NCI-H69 (cell line): ENCODE measurements around the gene IL15.
"Not testable (repeated sequence)": the region's sequence is repeated elsewhere in the genome, so short reads cannot be mapped to it uniquely, and the experiment has no call there.

ENCODE experiments used
- DNase-seq: peaks from one replicate; lab custom pipeline; 2025; lab: John Stamatoyannopoulos, UW

IL15 gene

DNA sequence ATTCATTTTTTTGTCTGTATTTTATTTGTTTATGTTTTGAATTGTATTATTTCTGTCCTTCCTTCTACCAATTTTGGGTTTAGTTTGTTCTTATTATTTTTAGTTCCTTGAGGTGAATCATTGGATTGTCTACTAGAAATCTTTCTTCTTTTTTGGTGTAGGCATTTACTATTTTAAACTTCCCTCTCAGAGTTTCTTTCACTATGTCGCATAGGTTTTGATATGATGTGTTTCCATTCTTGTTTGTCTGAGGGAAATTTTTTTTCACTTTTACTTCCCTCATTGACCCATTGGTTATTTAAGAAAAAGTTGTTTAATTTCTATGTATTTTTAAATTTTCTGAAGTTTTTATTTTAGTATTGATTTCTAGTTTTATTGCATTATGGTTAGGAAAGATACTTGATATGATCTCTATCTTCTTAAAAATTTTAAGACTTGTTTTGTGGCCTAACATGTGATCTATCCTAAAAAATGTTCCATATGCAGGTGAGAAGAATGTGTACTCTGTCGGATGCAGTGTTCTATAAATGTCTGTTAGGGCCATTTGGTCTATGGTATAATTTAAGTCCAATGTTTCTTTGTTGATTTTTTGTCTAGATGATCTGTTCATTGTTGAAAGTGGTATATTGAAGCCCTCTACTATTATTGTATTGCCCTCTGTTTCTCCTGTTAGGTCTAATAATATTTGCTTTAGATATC, 68.8 kb downstream of the IL15 start:
- no peak for DNase-seq

DNA sequence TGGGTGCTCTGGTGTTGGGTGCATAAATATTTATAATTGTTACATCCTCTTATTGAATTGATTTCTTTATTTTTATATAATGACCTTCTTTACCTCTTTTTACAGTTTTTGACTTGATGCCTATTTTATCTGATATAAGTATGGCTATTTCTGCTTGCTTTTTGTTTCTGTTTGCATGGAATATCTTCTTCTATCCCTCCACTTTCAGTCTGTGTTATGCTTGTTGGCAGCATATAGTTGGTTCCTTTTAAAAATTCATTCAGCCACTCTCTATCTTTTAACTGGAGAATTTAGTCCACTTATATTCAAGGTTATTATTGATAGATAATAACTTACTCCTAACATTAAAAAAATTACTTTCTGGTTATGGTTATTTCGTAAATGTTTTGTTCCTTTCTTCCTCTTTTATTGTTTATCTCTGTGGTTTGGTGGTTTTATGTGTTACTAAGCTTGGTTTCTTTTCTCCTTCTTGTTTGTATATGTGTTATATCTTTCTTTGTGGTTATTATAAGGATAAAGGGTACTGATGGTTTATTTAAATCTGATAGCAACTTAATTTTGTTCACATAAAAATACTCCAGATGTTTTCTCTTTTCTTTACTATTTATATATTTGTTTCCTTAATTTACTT, 69.5 kb downstream of the IL15 start:
- no peak for DNase-seq

DNA sequence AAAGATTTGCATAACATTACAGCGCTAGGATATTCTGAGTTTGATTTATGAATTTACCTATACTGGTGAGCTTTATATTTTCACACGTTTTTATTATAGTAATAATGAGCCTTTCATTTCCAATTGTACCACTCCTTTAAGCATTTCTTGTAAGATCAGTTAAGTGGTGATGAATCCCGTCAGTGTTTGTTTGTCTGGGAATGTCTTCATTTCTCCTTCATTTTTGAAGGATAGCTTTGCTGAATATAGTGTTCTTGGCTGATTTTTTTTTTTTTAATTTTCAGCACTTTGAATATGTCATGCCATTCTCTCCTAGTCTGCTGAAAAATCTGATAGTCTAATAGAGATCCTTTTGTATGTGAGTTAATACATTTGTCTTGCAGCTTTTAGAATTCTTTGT, 70.1 kb downstream of the IL15 start:
- DNase-seq, result no peak

DNA sequence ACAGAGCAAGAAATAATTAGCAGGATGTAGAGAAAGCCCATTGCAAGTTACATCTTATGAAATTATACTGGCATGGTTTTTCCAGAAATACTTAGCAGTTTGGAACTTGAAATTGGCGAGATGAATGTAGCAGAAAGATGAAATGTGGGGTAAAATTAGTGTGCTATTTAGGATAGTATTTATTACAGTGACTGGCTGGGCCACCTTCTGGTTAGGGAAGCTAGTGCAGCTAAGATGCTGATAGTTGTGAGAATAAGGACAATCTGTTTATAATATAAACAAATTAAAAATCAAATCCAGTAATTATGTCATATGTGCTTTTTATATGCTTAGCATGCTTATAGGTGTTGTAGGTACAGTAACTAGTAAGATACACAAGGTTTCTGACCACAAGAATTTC, 74.8 kb downstream of the IL15 start:
- DNase-seq, result peak; percentile 21

DNA sequence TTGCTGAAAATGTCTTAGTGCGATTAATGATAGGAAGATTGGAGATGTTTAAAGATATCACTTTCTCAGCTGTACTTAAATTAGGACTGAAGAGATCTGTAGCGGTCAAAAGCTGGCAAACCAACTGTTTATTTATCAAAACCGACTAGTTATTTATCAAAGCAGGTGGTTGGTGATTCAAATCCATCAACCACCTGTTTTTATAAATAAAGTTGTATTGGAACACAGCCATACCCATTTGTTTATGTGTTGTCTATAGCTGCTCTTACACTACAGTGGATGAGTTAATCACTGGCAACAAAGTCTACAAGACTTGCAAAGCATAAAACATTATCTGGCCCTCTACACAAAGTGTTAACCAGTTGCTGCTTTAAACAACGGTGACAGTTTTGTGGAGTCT, 76.8 kb downstream of the IL15 start:
- no peak for DNase-seq

DNA sequence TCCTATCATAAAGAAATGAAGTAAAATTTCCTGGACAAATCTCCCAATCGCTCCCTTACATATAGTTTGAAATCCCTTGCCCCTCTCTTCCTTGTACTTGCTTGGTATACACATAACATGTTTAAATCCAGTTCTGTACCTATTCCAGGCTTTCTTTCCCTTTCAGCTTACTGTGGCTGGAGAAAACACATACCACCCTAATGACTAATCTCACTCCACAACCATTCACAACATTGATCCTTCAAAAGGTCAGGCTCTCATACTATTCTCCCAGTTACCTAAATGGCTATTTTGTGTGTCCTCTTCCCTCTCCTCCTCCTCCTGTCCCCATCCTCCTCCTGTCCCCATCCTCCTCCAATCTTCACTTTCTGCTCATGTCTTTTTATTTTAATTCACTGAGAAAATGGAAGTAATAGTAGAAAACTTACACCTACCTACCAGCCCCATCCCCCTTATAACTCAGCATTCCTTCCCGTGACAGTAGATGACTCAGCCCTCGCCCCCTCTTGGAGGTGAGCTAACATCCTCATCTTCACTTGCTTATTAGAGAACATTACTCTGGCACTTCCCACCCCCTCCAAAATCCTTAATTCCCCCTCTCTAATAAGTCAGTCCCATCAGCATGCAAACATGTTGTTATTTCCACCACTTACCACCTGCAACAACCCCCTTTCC, 77.5 kb downstream of the IL15 start:
- DNase-seq, result no peak

DNA sequence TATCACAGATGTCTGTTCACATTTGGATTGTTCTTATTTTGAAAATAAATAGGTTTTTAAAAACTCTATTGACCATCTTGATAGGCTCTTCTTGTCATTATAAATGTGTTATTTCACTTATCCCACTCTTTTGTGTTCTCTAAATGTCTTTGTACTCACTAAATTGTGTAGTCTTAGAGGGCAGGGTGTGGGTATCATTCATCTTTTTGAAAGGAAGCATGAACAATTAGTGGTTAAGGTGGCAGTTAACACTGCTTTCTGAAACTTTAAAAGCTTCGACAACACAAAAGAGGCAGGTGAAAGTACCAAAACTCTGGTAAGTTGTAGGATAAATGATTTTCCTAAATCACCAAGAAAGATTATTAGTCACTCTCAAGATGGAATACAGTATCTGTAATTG, 83.2 kb downstream of the IL15 start:
- DNase-seq, result no peak

DNA sequence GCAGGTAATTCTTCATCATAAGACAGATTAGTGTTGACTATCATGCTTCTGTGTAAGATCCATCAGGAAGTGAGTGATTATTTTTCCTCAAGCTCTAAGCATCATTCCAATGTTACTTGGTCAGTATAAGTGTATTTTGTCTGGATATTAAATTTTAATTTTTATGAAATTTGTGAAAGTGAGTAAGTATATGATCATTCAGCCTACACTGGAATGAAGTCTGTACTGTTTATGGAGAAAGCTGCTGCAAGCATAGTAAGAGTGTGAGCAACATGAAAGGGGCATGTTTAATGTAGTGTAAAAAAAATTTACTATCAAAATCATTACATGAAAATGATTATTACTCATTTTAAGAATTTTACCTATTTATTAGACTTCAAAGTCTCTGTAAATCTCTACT, 84.8 kb downstream of the IL15 start:
- DNase-seq, result no peak

DNA sequence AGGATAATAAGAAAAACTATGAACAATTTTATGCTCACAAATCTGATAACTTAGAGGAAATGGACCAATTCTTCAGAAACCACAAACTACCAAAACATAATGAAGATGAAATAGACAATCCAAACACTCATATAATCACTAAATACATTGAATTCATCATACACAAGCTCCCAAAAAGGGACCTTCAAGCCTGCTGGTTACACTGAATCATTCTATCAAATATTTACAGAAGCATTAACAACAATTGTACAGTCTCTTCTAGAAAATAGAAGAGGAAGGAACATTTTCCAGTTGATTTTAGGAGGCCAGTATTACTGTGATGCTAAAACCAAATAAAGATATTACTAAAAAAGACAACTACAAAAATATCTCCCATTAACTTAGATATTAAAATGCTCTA, 88.3 kb downstream of the IL15 start:
- no peak for DNase-seq

DNA sequence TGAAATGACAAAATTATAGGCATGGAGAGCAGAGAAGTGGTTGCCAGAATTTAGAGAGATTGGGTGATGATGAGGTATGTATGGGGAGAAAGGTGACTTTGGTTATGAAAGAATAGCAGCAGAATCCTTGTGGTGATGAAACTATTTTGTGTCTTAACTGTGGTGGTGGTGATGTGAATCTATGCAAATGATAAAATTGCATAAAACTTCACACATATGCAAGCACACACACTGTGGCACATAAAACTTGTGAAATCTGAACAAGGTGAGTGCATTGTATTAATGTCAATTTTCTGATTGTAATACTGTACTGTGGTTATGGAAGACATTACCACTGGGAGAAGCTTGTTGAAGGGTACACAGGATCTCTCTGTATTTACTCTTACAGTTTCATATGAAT, 91.0 kb downstream of the IL15 start:
- DNase-seq, result no peak

DNA sequence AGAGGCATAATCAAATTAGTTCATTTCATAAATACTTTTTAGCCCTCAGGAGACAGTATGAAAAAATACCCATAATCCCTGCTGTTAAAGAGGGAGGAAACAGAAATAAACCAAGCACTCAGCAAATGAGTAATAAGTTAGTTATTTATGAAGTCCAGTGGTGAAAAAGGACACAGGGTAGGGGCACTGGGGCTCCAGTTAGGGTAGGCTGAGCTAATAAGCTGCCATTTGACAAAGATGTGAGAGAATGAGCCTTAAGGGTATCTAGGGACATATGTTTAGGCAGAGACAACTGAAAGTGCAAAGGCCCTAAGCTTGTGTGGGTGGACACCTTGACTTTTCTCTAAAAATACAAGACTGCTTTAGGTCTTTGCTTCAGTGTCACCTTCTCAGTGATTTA, 94.4 kb downstream of the IL15 start:
- DNase-seq, result no peak

DNA sequence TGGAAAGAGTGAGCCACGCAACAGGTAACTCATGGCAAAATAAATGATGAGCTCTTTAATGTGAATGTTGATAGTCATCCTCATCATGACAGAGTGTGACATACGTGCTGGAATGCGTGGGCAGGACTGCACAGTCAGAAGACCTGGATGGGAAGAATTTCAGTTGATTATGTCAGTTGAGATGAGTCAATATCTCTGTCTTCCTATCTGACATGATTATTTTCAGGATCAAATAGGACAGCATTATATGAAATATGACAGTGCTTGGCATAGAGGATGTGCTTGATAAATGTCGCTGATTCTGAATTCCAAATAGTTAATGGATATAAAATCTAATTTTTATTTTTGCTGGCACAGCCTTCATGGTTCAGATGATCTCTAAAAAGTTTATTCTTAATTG, 95.1 kb downstream of the IL15 start:
- DNase-seq, result no peak

DNA sequence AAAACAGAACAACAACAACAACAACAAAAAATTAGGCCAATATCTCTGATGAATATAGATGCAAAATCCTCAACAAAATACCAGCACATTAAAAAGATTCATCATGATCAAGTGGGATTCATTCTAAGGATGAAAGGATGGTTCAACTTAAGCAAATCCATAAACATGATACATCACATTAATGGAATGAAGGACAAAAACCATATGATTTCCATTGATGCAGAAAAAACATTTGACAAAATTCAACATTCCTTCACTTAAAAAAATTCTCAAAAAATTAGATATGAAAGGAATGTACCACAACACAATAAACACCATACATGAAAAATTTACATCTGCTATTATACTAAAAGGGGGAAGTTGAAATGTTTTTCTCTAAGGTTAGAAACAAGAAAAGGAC, 103.3 kb downstream of the IL15 start:
- DNase-seq, result no peak

DNA sequence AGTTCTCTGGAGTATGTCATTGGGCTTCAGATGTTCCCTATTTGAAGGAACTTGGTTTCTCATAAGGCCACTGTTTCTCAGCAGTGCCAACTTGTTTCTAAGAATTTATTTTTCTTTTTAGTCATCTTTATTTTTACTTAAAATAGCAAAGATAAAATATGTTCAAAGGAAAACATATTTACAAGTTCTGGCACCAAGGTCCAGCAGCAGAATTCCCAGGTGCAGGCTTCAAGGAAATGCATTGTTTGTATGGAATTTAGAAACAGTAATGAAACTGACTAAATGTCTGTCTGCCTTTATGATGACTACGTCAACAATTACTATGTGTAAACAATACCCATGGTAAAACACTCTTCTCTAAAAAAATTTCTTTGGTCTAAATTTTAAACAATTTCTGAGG, 109.6 kb downstream of the IL15 start:
- DNase-seq, result no peak

DNA sequence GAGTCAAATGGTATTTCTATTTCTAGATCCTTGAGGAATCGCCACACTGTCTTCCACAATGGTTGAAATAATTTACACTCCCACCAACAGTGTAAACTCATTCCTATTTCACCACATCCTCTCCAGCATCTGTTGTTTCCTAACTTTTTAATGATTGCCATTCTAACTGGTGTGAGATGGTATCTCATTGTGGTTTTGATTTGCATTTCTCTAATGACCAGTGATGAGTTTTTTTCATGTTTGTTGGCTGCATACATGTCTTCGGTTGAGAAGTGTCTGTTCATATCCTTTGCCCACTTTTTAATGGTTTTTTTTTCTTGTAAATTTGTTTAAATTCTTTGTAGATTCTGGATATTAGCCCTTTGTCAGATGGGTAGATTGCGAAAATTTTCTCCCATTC, 115.4 kb downstream of the IL15 start:
- DNase-seq, result not testable (repeated sequence)

DNA sequence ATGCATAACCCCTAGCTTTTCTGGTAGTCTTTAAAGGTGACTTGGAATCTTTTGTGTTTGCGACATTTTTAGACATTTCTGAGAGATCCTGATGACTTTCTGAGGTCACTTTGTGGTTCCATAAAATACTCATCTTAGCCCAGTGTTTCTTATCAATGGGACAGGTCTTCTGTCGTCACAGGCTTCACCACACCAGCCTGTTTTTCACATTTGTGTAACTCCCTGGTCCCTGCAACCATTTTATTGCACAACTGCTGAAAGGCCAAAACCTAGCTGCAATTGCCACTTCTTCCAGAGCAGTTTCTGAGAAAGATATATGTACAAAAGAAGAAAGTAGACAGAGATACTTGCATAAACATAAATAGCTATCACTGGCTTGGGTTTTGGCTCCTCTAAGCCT, 120.9 kb downstream of the IL15 start:
- no peak for DNase-seq

DNA sequence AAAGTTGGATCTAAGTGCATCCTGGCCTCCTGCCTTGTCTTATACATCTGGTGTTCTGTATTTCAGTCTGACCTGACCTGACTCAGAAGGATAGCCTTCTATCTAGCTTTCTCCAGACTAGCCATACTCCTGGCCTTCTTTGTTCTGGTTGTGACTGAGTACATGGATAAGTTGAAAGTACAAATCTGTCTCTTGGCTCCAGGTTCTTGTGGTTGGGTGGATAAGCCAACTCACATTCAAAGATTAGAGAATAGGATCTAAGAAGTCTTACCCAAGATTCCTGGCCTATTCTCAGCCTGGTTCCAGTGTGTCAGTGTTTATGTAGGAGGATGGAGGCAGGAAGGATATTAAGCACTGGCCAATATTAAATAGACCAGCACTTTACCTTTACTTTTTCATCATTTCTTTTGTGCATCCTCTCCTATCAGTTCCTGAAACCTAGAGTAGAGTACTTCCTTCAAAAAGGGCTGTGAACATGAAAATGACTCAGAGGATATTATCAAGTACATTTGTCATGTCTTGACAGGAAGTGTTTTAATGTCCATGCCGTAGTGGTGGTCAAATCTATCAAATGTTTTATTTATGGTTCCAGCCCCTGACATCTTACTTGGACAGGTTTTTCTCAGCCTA, 123.5 kb downstream of the IL15 start:
- DNase-seq, result no peak

DNA sequence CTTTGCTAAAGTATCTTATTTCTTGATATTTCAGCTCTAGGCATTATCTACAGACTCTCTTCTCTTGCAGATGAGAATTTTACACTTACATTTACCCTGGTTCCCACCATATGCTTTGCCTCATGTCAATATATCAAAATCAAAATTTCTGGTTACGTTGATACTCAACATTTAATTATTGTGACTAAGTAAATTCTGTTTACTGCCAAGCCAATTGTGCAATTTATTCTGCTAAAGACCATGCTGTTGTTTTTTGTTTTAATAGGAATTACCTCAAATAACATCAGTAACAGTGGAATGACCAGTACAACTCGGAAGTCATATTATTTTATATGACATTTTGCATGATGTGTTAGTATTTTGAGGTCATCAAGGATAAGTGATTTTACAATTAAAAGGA, 125.5 kb downstream of the IL15 start:
- no peak for DNase-seq

DNA sequence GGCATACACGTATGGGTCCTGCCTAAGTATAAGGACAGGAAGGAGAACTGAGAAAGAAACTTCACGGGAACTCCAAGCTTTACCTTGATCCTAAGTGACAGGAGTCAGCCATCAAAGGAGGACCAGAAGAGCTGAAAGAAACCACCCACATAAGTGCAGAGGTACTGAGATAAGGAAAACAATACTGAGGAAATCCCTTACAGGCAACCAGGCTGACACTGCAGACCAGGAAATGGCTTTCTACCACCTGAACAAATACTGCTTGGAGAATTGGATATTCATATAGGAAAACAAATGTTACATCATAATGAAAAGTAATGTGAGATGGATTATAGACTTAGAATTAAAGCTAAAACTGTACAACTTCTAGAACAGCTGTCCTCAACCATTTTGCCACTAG, 127.0 kb downstream of the IL15 start:
- peak; percentile 6 for DNase-seq

DNA sequence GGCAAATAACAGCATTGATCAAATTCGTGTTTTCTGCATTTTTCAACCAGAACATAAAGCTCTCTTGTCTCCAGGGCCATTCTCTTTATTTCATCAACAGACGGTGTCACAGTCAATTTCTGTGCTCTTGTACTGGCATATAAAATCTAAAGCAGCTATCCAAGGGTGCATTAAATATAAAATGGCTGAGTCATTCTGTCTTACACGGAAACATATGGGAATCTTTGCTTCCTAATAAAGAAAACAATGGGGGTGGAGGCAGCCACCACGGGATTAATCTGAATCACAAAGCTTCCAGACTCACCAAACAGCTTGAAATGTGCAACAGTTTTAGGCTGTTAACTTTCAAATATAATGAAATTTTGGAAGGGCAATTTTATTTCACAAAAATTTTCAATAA, 132.6 kb downstream of the IL15 start:
- DNase-seq, result peak; percentile 7

DNA sequence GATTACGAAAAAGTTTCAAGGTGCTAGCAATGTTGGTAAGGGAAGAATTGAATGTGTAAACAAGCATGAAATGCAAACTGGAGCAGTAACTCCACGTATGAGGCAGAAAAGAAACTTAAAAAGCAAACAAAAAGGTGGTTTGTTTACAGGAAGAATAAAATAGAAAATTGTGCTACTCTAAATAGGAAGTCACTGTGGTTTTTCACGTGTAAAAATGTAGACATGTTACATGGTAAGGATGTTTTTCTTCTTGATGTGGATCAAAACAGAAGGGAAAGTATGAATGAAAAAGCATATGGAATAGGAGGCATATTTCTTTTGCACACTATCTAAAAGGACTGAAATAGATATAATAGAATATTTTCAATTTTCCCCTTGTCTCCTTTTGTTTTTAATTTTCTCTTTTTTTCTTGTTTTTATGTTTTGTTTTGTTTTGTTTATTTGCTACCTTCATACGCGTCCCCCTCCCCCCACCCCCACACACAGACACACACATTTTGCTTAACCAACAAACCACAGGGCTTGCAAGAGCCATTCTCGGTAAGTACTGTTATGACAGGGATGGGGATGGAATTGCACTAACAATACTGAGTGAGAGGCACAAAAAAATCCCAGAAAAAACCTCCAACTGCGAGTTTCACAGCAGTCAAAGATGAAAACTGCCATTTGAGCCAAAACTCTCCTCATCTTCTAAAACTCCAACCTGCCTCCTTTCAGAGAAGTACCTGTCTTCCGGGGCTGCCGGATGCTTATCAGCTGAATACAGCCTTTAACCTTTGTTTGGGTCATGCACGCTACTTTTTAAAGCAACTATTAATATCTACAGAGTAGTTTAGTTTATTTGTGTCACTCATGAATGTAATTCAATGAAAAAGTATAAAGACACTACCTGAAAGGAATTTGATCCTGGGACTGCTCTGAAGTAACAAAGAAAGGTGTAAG, 135.8 kb downstream of the IL15 start:
- DNase-seq, result no peak

DNA sequence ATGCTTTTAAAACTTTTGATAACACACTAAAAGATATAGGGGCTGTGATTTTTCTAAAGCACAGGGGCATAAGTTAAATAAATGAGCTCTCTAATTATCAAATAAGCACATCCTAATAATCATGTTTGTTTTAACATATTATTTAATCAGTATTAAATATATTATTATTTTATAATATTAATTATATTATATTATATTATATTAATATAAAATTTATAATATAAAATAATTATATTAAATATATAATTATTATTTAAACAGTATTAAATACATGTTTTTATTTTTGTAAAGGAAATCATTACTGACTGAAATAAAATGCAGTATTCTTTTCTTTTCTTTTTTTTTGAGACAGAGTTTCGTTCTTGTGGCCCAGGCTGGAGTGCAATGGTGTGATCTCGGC, 136.5 kb downstream of the IL15 start:
- no peak for DNase-seq
